Measurements from ENCODE around the gene TMEM178B.
"Not testable (repeated sequence)": the region's sequence is repeated elsewhere in the genome, so short reads cannot be mapped to it uniquely, and the experiment has no call there.

TMEM178B gene

GRCh38 chr7:141074162-141074991 is 513 bp downstream of the TMEM178B start:
- no peak for ATAC-seq

GRCh38 chr7:141074997-141075396 is 1.1 kb downstream of the TMEM178B start:
- no peak for ATAC-seq

DNA sequence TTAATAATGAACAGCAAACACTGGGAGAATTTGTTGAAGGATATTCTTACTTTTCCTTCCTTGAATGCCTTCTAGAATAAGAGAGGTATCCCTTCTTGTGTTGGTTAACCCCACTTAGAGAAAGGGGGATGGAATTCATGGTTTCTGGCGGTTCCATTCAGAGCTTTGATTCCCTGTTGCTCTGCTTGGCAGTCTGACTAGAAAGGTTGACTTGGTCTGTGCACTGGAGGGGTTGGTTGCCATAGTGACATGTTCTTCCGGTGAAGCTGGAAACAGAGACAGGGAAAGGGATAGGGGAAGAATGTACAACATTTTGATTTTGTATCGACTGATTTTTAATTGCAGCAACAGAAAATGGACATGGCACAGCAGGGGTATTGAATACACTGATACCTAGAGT is 2.5 kb downstream of the TMEM178B start:
- no peak for ATAC-seq

DNA sequence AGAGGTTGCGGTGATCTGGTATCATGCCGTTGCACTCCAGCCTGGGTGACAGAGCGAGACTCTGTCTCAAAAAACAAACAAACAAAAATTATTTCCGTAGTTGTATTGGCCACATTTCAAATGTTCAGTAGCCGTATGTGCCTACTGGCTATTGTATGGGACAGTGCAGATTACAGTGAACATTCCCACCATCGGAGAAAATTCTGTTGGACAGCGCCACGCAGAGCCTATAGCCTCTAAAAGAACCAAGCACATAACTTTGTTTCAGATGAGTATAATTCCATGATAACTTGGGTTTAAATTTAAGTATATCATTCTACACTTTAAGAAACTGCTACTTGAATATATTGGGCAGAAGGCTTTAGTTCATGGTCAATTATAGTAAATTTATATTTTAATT is 5.4 kb downstream of the TMEM178B start:
- no peak for ATAC-seq

DNA sequence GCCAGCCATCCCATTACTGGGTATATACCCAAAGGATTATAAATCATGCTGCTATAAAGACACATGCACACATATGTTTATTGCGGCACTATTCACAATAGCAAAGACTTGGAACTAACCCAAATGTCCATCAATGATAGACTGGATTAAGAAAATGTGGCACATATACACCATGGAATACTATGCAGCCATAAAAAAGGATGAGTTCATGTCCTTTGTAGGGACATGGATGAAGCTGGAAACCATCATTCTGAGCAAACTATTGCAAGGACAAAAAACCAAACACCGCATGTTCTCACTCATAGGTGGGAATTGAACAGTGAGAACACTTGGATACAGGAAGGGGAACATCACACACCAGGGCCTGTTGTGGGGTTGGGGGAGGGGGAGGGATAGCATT is 15.6 kb downstream of the TMEM178B start:
- not testable (repeated sequence) for ATAC-seq

DNA sequence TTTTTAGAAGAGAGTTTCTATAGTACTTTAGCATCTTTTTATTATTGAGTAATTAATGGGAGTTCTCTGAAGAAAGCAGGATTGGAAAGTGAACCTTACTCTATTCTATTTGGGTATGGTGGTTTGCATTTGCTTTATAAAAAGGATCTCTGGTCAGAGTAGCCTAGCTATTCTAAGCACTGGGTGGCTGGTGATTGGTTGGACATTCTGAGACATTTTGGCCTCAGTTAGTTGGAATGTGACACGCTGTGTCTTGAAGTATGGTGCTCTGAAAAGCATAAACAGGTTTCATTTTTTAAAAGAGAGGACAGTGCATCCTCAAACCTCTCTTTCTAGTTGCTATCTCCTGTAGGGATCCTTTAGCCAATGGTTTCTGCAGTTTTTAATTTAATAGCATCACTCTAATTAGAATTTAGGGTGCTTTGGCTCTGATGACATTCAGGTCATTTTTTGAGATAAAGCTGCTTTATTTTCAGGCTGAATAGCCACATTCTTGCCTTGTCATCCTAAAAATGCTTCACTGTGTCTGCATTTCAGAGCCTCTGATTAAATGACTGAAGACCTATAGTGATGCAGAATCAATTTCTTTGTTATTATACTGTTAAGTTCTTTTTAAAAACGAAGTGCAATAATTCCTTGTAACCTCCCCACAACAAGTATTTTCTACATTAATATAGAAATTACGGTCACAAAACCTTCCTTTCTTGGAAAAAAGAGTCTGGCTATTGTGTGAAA is 20.6 kb downstream of the TMEM178B start:
- no peak for ATAC-seq

- ATAC-seq, result no peak
These were observed 23.6 kb downstream of the TMEM178B start for GRCh38 chr7:141097430-141097829.

DNA sequence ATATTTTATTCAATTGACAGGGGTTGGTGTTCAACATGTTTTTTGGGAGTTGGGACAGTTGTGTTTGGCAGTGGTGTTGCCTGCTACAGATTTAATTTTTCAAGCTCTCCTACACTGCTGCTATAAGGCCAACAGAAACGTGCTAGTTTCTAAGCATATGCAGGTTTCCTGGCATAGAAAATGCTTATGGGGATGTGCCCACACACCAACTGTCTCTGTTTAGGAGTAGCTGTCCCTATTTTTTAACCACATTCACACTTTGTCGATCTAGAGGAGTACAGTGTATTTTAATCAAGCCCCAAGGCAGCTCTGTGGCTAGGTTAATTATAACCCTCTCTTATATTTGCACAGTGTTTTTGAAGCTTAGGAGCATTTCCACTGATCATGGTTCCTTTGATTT is 28.6 kb downstream of the TMEM178B start:
- ATAC-seq, result no peak

DNA sequence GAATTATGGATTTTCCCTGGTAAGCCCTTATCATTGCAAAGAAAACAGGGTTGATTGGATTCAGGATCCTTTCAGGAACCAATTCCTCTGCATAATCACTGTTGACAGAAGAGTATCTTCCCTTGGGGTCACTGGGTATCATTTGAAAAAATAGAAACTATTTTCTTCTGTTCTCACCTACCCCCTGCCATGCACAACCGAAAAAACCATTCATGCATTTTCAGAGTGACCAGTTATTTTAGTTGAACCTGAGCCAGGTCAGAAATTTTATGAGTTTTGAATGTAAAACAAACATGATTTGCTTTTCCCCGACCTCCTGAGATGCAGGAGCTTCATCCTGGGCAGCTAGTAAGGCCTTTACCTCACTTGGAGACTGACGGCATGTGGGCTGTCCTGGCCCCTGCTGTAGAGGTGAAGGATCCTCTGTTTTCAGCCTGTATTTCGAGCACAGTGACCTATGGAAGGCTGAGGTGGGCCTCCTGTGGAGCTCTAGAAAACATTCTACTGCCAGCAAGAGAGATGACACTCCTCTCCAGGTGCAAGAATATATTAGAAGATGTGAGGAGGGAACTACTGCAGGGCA is 30.1 kb downstream of the TMEM178B start:
- ATAC-seq, result no peak

- no peak for ATAC-seq
These were observed 39.3 kb downstream of the TMEM178B start for GRCh38 chr7:141113131-141113530.

DNA sequence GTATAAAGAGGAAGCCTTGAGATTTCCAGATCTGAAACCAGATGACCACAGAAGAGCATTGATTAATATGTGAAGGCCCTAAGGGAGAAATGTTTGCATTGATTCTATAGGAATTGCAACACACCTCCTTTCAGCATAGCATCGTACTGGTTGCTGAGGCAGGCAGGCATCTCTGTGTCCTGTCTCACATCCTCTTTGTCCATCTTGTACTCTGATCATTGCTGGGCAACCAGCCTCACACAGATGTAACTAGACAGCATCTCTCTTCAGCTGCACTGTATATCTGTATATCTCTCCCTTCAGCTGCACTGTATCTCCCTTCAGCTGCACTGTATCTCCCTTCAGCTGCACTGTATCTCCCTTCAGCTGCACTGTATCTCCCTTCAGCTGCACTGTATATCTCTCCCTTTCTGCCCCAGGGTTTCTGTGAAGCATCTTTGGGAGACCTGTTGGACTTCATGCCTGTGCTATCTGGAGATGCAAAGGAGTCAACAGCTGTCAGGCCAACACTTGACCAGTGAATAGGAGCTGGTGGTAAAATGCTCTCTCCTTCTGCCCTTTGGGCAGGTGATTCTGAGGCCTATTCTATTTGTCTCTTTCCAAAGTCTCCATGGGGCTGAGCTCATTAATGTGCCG is 40.3 kb downstream of the TMEM178B start:
- ATAC-seq, result no peak

DNA sequence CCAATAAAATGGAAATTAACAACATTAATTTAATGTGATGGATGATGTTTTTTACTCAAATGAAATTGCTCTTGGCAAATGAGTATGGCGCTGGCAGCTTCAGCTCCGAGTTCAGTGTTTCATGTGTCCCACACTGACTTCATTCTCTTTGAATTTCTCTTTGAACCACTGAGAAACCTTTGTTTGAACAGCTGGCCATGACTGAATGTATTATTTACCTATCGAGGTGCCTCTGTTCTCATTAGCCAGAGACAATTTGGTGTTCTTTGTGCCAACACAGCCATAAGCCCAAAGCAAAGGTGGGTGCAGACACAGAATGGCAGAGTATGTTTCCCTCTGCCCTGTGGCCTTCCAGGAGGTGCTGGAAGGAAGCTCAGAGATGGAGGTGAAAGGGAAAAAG is 42.1 kb downstream of the TMEM178B start:
- ATAC-seq, result no peak

- not testable (repeated sequence) for ATAC-seq
These were observed 42.8 kb downstream of the TMEM178B start for GRCh38 chr7:141116661-141117060.

DNA sequence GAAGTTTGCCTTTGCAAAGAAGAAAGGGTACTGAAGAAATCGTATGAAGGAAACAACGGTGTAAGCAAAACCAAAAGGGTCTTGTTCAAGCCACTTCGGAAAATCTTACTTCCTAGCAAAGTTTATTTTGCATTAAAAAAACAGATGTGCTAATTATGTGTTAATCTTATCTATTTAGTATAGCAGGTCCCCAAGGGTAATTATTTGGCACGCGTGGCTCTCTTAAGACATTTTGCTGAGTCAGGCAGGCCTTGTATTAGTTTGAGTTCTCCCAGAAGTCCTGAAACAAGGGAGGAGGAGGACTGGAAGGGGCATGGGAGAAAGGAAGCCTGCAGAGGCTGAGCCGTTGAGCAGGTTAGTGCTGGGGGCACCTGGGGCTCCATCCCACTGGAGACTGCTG is 44.9 kb downstream of the TMEM178B start:
- ATAC-seq, result no peak

DNA sequence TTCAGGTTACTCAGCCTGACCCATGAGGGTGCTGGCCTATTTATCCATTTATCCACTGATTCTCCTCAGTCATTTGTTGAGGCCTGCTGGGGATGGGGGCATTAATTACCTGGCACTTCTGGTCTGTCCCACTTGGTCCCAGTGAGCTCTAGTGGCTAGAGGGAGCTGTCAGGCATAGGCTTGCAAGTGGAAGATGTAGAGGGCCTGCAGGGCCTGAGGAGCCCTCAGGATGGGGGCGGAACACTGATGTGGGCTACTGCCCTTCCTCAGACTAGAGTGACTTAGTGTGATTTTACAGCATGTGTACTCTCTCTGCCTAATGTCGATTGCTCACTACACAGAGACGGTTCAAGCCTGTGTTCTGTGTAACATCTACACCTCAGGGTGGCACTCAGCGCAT is 45.3 kb downstream of the TMEM178B start:
- ATAC-seq, result no peak

DNA sequence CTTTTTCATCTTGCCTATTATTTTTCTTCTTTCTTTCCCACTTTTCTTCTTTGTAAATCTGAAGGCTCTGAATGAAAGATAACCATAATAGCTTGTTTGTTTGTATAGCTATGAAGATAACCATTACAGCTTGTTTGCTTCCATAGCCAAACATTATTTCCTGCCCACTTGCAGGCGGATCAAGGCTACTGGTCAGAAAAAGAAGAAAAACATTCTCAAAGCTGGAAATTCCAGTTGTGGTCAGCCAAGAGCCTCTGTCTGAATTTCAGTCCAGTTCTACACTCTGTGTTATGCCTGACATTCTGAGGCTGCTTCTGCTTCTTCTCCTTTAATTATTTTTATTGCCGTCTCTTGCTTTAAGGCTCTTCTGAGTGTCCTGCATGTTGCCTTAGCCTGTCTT is 48.9 kb downstream of the TMEM178B start:
- ATAC-seq, result no peak

- no peak for ATAC-seq
These were observed 49.7 kb downstream of the TMEM178B start for GRCh38 chr7:141123522-141123921.

DNA sequence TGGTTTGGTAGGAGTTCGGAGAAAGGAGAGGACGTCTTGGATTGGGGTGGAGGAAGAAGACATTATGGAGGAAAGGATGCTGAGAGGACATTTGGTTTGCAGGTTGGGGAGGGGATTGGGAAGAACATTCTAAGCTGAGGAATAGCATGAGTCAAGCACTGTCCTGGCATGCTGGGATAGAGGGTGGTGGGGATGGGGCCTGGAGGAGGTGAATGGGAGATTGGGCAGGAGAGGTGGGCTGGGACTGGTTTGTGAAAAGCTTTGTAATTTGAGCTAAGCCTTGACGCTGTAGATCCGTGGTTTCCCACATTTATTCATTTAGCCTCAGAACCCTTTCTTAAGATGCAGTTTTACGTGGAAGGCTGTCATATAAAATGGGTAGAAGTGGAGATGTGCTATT is 52.2 kb downstream of the TMEM178B start:
- ATAC-seq, result no peak

DNA sequence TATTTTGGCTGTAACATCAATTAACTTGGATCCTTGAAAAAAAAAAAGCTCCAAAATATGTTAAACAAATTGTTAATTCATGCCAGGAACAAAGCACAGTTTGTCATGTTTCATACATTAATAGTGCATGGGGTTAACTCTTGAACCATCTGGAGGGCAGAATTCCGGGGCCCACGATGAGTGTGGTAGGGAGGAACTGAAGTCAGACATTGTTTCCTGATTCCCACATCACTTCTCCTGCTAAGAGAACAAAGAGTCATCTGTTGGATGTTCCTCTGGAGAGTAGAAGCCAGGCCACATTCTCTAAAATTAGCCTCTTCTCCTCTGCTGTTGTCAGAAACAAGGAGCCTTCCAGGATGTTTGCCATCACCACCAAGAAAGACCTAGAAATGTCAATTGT is 54.6 kb downstream of the TMEM178B start:
- ATAC-seq, result no peak

DNA sequence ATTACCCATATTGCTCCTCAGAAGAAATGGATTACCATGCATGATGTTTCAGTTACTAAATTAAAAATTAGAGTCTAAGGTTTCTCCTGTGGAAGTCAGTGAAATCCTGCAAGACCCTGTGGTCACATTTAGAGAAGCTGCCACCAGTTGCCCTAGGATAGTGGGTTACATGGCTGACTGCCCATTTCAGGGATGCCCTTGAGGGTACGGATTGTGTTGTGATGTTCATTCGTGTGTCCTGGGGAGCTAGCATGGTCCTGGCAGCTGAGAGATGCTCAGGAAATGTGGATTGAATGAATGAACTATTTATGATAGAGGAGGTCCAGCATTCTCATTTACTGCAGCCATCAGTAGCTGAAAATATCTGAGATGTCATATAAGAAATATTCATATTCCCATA is 55.1 kb downstream of the TMEM178B start:
- no peak for ATAC-seq

GRCh38 chr7:141132671-141133070 is 58.8 kb downstream of the TMEM178B start:
- no peak for ATAC-seq

GRCh38 chr7:141133646-141134045 is 59.8 kb downstream of the TMEM178B start:
- ATAC-seq, result no peak

- no peak for ATAC-seq
These were observed 68.2 kb downstream of the TMEM178B start for GRCh38 chr7:141142058-141142457.
